GM18873 (cell line): Measurements from ENCODE around the gene GNPTAB.
"Not testable (repeated sequence)": the region's sequence is repeated elsewhere in the genome, so short reads cannot be mapped to it uniquely, and the experiment has no call there.

Experiments used
- ATAC-seq: cut with Tn5 transposase; IDR thresholded peaks from one replicate; pipeline ENCODE4 v1.9.1; 2021; ENCODE audit warnings: mild to moderate bottlenecking, moderate library complexity, moderate number of reproducible peaks; ENCODE audit not compliant: unreplicated experiment, low FRiP score

Gene GNPTAB

GRCh38 chr12:101740980-101741379 lies 89.8 kb downstream of the GNPTAB start:
- ATAC-seq, result no peak

GRCh38 chr12:101740566-101740965 lies 90.2 kb downstream of the GNPTAB start:
- no peak for ATAC-seq

- ATAC-seq, result no peak
Observed at GRCh38 chr12:101738920-101739665, 91.7 kb downstream of the GNPTAB start, which contains the start of gene SYCP3. SYCP3 (minus strand) TSS chr12:101739462; CDS start chr12:101737935, 1,527 bp downstream.

DNA sequence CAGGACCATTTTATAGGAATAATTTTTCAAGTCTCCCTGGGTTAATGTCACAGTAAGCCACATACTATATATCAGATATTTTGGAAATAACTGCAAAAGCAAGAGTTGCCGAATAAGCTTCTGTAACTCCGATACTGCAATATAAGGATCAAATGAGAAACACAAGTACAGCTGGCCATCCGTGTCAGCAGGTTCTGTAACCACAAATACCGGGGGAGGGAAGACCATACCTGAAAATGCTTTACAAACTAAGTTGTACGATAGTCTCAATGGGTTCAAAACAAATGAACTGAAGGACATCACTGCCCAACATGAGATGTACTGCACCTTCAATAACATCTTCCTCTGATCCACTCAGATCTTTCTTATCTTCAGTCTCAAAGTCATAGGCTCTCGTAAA lies 93.3 kb downstream of the GNPTAB start:
- ATAC-seq, result no peak

GRCh38 chr12:101734482-101734881 lies 96.3 kb downstream of the GNPTAB start:
- ATAC-seq, result not testable (repeated sequence)

DNA sequence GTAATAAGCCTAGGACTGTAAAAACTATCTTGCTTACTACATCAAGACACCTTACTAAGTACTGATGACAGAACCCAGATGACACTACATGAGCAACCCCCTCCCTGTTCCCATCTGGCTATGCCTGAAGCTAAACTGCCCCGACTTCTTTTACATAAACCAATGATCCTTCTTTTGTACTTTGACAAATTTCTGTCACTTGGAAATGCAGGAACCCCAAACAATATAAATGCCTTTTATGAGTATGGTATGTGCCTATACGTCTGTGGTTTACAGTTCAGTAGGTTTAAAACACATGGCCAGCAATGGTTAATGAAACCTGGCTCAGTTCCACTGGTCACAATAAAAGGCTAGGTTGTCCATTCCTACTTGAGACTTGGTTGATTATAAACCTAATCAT lies 97.6 kb downstream of the GNPTAB start:
- no peak for ATAC-seq

- ATAC-seq, result no peak
Observed at GRCh38 chr12:101732318-101732717, 98.4 kb downstream of the GNPTAB start.

- ATAC-seq, result no peak
Observed at GRCh38 chr12:101729842-101730241, 100.9 kb downstream of the GNPTAB start.

GRCh38 chr12:101727098-101727497 lies 103.7 kb downstream of the GNPTAB start:
- no peak for ATAC-seq

GRCh38 chr12:101722392-101722791 lies 108.4 kb downstream of the GNPTAB start:
- no peak for ATAC-seq

DNA sequence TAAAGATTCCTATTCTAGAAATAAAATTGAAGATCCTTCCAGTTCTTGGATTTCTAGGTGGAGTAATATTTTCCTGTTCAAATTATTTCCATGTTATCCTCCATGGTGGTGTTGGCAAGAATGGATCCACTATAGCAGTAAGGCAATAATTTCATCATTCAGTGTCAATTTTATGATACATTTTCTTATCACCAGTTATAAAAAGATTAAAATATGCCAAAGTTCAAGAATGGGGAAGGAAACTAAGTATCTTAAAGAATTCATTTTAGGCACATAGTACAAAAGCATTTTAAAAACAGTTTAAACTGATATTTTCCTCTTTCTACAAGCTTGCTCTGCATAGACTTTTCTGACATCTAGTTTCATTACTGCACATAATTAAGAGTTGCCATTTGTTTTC lies 110.6 kb downstream of the GNPTAB start:
- no peak for ATAC-seq

DNA sequence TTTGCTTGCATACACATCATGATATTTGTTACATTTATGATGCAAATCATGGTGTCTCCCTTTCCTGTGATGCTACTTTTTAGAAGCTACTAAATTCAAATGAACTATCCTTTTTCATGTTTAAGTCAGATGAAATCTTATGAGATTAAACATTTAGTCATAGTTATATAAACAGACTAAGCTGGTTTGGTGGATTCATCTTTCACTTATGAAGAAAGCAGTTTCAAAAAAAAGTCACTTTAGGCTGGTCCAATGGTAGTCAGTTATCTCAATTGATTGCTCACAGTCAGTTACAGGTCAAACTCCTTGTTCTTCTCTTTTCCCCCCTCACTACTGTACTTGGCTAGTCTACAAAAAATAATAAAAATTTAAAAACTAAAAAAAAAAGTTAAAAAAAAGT lies 111.2 kb downstream of the GNPTAB start:
- no peak for ATAC-seq

DNA sequence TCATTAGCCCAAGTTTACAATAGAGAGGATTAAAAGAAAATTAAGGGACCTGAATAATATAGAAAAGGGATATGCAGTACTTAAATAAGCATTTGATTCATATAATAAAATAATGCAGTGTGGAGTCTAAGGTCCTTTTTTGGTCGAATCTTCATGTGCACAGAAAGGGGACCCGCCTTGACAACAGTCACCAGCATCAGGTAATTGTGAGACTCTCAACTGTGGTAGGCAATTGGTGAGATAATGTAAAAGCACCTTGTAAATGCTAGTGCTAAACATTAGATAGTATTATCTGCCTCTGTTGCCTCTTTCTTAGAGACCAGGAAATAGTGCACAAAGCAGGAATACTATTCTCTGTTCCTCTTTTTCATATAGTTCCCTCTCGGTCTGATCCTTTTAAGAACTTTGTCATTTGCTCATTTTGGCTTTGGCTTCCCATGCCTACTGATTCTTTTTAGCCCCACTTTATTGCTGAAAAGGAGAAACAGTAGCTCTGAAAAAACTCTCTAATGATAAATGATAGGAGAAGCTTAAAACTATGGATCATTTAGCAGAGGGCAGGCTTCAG lies 115.8 kb downstream of the GNPTAB start:
- no peak for ATAC-seq

DNA sequence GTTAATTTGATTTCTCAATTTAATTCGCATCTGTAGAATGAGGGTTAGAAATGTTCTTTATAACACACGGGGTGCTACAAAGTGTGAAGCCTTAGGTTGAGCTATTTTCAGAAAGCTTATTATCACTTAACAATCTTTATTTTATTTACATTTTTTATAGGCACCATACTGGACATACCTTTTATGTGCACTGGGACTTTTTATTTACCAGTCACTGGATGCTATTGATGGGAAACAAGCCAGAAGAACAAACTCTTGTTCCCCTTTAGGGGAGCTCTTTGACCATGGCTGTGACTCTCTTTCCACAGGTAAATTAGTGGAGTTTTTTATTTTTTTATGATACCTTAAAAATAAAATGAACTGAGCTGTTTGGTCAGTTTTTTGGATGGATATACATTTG lies 116.8 kb downstream of the GNPTAB start:
- no peak for ATAC-seq

DNA sequence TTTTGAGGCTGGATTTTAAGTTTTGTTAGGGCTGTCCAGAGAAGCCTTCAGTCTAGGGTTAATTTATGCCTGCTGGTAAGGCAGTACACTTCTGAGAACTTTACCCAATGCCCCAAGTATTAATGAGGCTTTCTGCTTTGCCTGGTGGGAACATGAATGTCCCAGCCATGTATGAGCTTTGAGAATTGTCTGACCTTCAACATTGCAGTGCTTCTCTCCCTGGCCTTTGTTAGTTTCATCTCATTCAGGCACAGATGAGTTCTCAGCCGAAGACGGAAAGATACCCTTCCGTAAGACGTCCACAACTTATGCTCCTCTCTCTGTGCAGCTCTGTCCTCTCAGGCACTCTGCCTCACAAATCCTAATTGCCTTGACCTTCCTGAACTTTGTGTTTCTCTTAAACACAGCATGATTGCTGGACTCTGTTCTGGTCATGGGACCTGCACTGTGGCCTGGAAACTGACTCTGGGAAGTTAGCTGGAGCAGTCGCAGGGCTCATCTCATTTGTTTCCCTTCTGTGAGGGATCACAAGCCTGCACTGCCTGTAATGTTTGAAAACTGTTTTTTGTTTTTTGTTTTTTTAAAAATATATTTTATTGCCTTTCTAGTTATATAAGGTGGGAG lies 117.6 kb downstream of the GNPTAB start:
- no peak for ATAC-seq

DNA sequence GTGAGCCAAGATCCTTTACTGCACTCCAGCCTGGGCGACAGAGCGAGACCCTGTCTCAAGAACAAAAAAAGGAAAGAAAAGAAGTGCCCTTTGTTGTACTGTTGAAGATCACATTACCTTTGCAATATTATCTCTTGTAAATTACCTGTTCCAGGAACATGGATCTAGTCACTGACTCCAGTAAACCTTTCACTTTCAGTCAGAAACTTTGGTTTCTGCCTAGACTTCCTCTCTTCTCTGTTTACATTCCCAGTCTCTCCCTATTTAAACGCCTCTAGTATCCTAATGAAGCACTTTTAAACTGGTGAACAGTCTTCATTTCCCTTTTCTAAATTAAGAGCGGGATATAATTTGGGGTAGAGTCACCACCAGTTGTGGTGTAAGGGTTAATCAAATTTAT lies 120.5 kb downstream of the GNPTAB start:
- ATAC-seq, result no peak

- ATAC-seq, result no peak
Observed at GRCh38 chr12:101707131-101707782, 123.5 kb downstream of the GNPTAB start.

- no peak for ATAC-seq
Observed at GRCh38 chr12:101706403-101706802, 124.4 kb downstream of the GNPTAB start.

DNA sequence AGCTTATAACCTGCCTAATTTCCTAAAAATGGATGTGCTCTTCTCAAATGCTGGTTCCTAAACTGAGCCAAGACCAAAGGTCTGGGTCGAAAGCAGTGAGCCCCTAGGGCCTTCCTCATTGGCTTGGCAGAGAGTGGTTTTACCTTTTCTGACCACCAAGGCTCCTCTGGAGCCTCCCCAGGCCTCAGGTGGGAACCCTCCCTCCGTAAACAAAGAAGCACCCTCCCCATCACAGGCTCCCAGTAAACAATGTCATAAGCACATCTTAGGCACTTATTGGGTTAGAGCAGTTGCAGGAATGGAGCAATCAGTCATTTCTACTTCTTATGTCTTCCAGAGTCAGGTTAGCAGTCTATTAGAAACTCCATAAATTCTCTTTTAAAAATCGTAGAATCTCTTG lies 127.3 kb downstream of the GNPTAB start:
- no peak for ATAC-seq

DNA sequence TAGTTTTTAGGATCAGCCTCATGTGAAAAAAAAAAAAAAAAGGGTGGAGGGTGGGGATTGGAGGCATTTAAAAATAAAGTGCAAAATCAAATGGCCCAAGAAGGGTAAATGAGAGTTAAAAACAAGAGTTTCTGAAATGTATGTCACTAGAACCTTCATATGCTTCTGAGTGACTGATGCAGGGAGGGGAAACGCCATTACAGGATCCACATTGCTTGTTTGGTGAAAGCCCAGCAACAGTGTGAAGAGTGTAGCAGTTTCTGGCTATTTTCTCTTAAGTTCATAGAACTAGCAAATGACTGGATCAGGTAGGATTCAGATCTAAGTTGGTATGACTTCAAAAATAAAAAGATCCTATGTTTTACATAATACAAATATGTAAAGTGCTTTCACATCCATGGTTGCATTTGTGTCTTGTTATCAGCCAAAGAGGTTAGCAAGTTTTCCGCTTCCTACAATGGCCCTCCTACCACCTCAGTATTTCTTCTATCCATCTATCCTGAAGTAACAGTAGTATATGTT lies 130.4 kb downstream of the GNPTAB start:
- no peak for ATAC-seq

DNA sequence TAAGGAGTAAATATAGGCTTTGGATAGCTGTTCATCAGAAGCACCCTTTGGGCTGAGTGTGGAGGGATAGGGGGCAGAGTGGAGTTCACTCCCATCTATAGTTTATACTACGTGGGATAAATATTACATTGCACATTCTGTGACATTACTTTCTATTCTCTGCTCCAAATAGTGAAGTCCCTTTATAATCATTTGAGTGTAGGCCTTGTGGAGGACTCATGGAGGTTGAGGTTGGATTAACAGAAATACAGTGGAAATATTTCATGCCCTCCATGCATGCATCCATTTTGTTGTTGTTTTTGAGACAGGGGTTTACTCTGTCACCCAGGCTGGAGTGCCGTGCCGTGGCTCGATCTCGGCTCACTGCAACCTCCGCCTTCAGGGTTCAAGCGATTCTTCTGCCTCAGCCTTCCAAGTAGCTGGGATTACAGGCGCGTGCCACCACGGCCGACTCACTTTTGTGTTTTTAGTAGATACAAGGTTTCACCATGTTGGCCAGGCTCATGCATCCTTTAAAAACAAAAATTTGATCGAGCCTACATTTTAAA lies 131.9 kb downstream of the GNPTAB start:
- ATAC-seq, result no peak
